ENCODE measurements around the gene WT1. TPM values are rescaled to one million over a fixed set of nuclear protein-coding genes. Genes with fewer than 3 reads are reported as not detected.

The WT1 gene
- total and polyA plus RNA-seq, 2 of the 4 experiments (the other 2 are of a cell fraction), result not detected

DNA sequence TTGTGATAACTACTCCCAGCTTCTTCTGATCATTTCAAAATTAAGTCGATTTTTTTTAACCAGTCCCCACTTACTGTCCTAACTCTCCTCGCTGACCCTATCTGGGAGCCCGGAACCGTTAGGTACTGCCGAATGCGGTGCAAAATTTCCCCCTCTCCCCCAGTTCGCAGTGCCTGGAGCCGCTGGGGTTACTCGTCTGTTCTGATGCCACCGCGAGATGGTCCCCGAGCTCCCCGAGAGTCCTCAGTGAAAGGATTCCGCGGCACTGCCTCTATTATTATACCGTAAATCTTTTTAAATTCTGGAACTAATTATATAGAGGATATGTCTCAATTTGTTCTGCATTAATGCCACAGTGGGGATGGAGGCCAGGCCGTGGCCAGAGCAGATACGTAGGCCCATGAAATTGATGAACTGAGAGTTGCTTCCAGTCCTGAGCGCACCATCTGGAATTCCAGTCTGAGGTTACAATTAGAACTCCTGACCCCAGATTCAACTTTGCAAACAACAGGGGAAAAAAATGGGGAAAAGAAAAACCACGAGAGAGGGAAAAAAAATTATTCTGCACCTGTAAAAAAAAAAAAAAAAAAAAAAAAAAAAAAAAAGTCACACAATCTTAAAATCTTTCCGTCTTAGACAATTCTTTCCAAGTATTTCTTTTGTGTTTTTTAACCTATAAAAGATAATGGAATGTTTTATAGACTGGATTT is 4.3 kb upstream of the WT1 start:
- Histone ChIP-seq H3K4me2 (ENCODE audit: low read depth, low read length) (no peak overlapping the region), H4K20me1 (ENCODE audit: insufficient read depth, low read length) (no peaks in the 10 kb centered on the region), H3K4me1 (ENCODE audit: control insufficient read depth, insufficient read depth, low read length) (no peaks in the 10 kb centered on the region), H3K79me1 (ENCODE audit: low read depth in 1 of 2, low read length in 2 of 2) (no peaks in the 10 kb centered on the region), H2BK15ac (ENCODE audit: low read depth, low read length) (no peak overlapping the region), H3K27me3 (ENCODE audit: control insufficient read depth, insufficient read depth, low read length) (peaks cover 61% of the 10 kb centered on the region), H4K91ac (ENCODE audit: insufficient read depth, low read depth, low read length) (no peak overlapping the region), H3K9me3 (ENCODE audit: control insufficient read depth, insufficient read depth, low read length) (peaks cover 5% of the 10 kb centered on the region), H3K27ac (ENCODE audit: insufficient read depth, low read length) (no peak overlapping the region), H3K9ac (ENCODE audit: low read depth, low read length) (no peak overlapping the region), H2BK20ac (ENCODE audit: low read depth, low read length) (no peak overlapping the region), H3K36me3 (ENCODE audit: control insufficient read depth, insufficient read depth, low read length) (no peaks in the 10 kb centered on the region), H3K56ac (ENCODE audit: extremely low read depth, insufficient read depth, low read length) (no peak overlapping the region), H2AK9ac (replicated peaks; ENCODE audit: low read depth, low read length, poor library complexity) (no peak overlapping the region), H2AK5ac (ENCODE audit: low read depth, low read length) (no peak overlapping the region), H3K18ac (ENCODE audit: low read depth, low read length) (no peak overlapping the region), H3K4me3 (ENCODE audit: insufficient read depth, low read depth, low read length) (no peak overlapping the region), H2AFZ (replicated peaks; ENCODE audit: low read length, poor library complexity) (no peak overlapping the region), H3K23ac (ENCODE audit: low read depth, low read length) (no peak overlapping the region), H4K5ac (ENCODE audit: low read depth, low read length) (no peak overlapping the region), H3K4ac (ENCODE audit: low read depth, low read length) (no peak overlapping the region), H4K8ac (ENCODE audit: low read depth in 2 of 2, low read length in 2 of 2) (no peak overlapping the region), H2BK120ac (ENCODE audit: low read depth, low read length) (no peak overlapping the region), H2BK5ac (ENCODE audit: low read depth, low read length, poor library complexity, severe bottlenecking) (no peak overlapping the region), H3K14ac (replicated peaks; ENCODE audit: low read depth, low read length) (no peak overlapping the region), H3K9me1 (ENCODE audit: insufficient read depth, low read length) (no peaks in the 10 kb centered on the region)
- DNase-seq (no peak), ATAC-seq (ENCODE audit: low read depth) (no peak)
- POLR2A ChIA-PET (ENCODE audit: unreplicated experiment), result no interaction called here
- intact Hi-C loops (cut with micrococcal nuclease) (no loop called here), dilution Hi-C loops (cut with HindIII; ENCODE audit: low sequenced_read_pairs, unreplicated experiment) (no loop called here), in situ Hi-C loops (cut with MboI; ENCODE audit: low sequenced_read_pairs) (no loop called here)
- no peak for TF ChIP-seq MAFK (IDR thresholded peaks at IDR 0.05; ENCODE audit: low read depth, low read length)
- TF ChIP-seq CHD1 (IDR thresholded peaks at IDR 0.05; ENCODE audit: low read depth, low read length), result no peak
- no peak for TF ChIP-seq FOS (IDR thresholded peaks at IDR 0.05; ENCODE audit: low read depth, low read length)
- no peak for TF ChIP-seq RAD21 (IDR thresholded peaks at IDR 0.05; ENCODE audit: low read length)
- no peak for TF ChIP-seq CTCF (conservative IDR thresholded peaks at IDR 0.05; ENCODE audit: low read depth, low read length)
- TF ChIP-seq MXI1 (IDR thresholded peaks at IDR 0.05; ENCODE audit: borderline replicate concordance, low read depth, low read length), result no peak
- TF ChIP-seq RFX5 (IDR thresholded peaks at IDR 0.05; ENCODE audit: low read depth, low read length), result no peak
- TF ChIP-seq BHLHE40 (IDR thresholded peaks at IDR 0.05; ENCODE audit: low read depth, low read length), result no peak
- TF ChIP-seq RCOR1 (IDR thresholded peaks at IDR 0.05; ENCODE audit: insufficient replicate concordance, low read length), result no peak
- TF ChIP-seq, protein P1, sequence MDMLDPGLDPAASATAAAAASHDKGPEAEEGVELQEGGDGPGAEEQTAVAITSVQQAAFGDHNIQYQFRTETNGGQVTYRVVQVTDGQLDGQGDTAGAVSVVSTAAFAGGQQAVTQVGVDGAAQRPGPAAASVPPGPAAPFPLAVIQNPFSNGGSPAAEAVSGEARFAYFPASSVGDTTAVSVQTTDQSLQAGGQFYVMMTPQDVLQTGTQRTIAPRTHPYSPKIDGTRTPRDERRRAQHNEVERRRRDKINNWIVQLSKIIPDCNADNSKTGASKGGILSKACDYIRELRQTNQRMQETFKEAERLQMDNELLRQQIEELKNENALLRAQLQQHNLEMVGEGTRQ (IDR thresholded peaks at IDR 0.05; ENCODE audit: low read depth, low read length), result no peak
- TF ChIP-seq CEBPB (IDR thresholded peaks at IDR 0.05; ENCODE audit: low read depth, low read length), result no peak
- TF ChIP-seq NFE2L2 (IDR thresholded peaks at IDR 0.05; ENCODE audit: low read depth, low read length), result no peak
- no peak for TF ChIP-seq SMC3 (IDR thresholded peaks at IDR 0.05; ENCODE audit: low read depth, low read length)
- TF ChIP-seq, protein P2, sequence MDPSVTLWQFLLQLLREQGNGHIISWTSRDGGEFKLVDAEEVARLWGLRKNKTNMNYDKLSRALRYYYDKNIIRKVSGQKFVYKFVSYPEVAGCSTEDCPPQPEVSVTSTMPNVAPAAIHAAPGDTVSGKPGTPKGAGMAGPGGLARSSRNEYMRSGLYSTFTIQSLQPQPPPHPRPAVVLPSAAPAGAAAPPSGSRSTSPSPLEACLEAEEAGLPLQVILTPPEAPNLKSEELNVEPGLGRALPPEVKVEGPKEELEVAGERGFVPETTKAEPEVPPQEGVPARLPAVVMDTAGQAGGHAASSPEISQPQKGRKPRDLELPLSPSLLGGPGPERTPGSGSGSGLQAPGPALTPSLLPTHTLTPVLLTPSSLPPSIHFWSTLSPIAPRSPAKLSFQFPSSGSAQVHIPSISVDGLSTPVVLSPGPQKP (IDR thresholded peaks at IDR 0.05; ENCODE audit: borderline replicate concordance, low read depth, low read length), result no peak
- TF ChIP-seq POLR2A (IDR thresholded peaks at IDR 0.05; ENCODE audit: low read depth, low read length), result no peak
- TF ChIP-seq MAZ (IDR thresholded peaks at IDR 0.05; ENCODE audit: borderline replicate concordance, low read depth, low read length), result no peak
- no TSS peak for BruUV-seq (replicated peaks)
- WGBS, 2 experiments (ENCODE audit: extremely low coverage in 2 of 2, insufficient read length in 1 of 2), result no CpG with 5 or more reads among the region's 21 CpGs
- CTCF ChIA-PET, result no interaction called here
